DMS 273 (cell line): ENCODE data around the gene BUD13.

Source experiments
- DNase-seq: peaks from one replicate; lab custom pipeline; 2025; ENCODE audit not compliant: unreplicated experiment; lab: John Stamatoyannopoulos, UW

The BUD13 gene

GRCh38 chr11:116720895-116721294 is 51.9 kb downstream of the BUD13 start:
- no peak for DNase-seq

GRCh38 chr11:116718955-116719501 is 53.8 kb downstream of the BUD13 start:
- DNase-seq = no peak

GRCh38 chr11:116716621-116717020 is 56.2 kb downstream of the BUD13 start:
- DNase-seq = no peak

GRCh38 chr11:116715383-116715782 is 57.4 kb downstream of the BUD13 start:
- DNase-seq = no peak

GRCh38 chr11:116714902-116715301 is 57.9 kb downstream of the BUD13 start:
- no peak for DNase-seq

- no peak for DNase-seq
These were observed 60.4 kb downstream of the BUD13 start for GRCh38 chr11:116712428-116712827.

- no peak for DNase-seq
These were observed 62.0 kb downstream of the BUD13 start for GRCh38 chr11:116710762-116711161.

- no peak for DNase-seq
These were observed 62.6 kb downstream of the BUD13 start for GRCh38 chr11:116710001-116710674.

GRCh38 chr11:116707746-116708145 is 65.0 kb downstream of the BUD13 start:
- no peak for DNase-seq

GRCh38 chr11:116707161-116707629 is 65.6 kb downstream of the BUD13 start:
- peak; percentile 17 for DNase-seq

GRCh38 chr11:116703421-116703820 is 69.4 kb downstream of the BUD13 start:
- peak; percentile 85 for DNase-seq

GRCh38 chr11:116702772-116703385 is 69.9 kb downstream of the BUD13 start:
- DNase-seq = peak; percentile 37

GRCh38 chr11:116701876-116702275 is 70.9 kb downstream of the BUD13 start:
- DNase-seq = no peak

GRCh38 chr11:116701297-116701801 is 71.4 kb downstream of the BUD13 start:
- no peak for DNase-seq

- no peak for DNase-seq
These were observed 72.1 kb downstream of the BUD13 start for GRCh38 chr11:116700586-116701220.
